OCI-LY1 (cell line): ENCODE results near the gene NECTIN1.

Experiments used
- H2AFZ ChIP-seq: fragments of 200-600 bp; sonication (generic), shearing (Covaris generic); 2 replicates; pipeline ENCODE4 v1.6.0; 2014; ENCODE audit warnings: antibody characterized with exemption, mild to moderate bottlenecking, low read length
- H3F3A ChIP-seq: fragments of 200-600 bp; sonication (generic), shearing (Covaris generic); 2 replicates; pipeline ENCODE4 v1.6.0; 2014; ENCODE audit warnings: mild to moderate bottlenecking, antibody characterized with exemption, low read length, moderate library complexity; ENCODE audit not compliant: insufficient read depth
- H3K27ac ChIP-seq: fragments of 200-600 bp; sonication (generic); 2 replicates; pipeline ENCODE4 v1.5.1; 2014; ENCODE audit warnings: low read length, mixed run types, mild to moderate bottlenecking, low read depth; ENCODE audit not compliant: poor library complexity, severe bottlenecking
- H3K27me3 ChIP-seq: fragments of 200-600 bp; sonication (generic); 2 replicates; pipeline ENCODE4 v1.6.0; 2014; ENCODE audit warnings: antibody characterized with exemption, mild to moderate bottlenecking, low read length, moderate library complexity; ENCODE audit not compliant: insufficient read depth
- H3K36me3 ChIP-seq: fragments of 200-600 bp; sonication (generic); 2 replicates; pipeline ENCODE4 v1.6.1; 2014; ENCODE audit warnings: mild to moderate bottlenecking, antibody characterized with exemption, low read length, moderate library complexity, mixed read lengths; ENCODE audit not compliant: insufficient read depth
- H3K4me1 ChIP-seq: fragments of 200-600 bp; sonication (generic); 2 replicates; pipeline ENCODE4 v1.5.1; 2014; ENCODE audit warnings: mild to moderate bottlenecking, low read length, moderate library complexity; ENCODE audit not compliant: insufficient read depth, severe bottlenecking
- H3K4me2 ChIP-seq: fragments of 200-600 bp; sonication (generic), shearing (Covaris generic); 2 replicates; pipeline ENCODE4 v1.6.1; 2014; ENCODE audit warnings: low read length
- H3K4me3 ChIP-seq: fragments of 200-600 bp; sonication (generic); 2 replicates; pipeline ENCODE4 v1.5.1; 2014; ENCODE audit warnings: low read length, low read depth, mild to moderate bottlenecking, mixed read lengths; ENCODE audit not compliant: poor library complexity, severe bottlenecking
- H3K79me2 ChIP-seq: fragments of 200-600 bp; shearing (Covaris generic); 2 replicates; pipeline ENCODE4 v1.6.1; 2016; ENCODE audit warnings: mixed run types, low read length, mixed read lengths; ENCODE audit not compliant: insufficient read depth
- H3K9ac ChIP-seq: fragments of 200-600 bp; sonication (generic), shearing (Covaris generic); 2 replicates; pipeline ENCODE4 v1.6.1; 2014; ENCODE audit warnings: mild to moderate bottlenecking, low read length, mixed read lengths
- H3K9me2 ChIP-seq: fragments of 200-600 bp; sonication (generic), shearing (Covaris generic); 2 replicates; pipeline ENCODE4 v1.6.1; 2014; ENCODE audit warnings: low read depth, mild to moderate bottlenecking, low read length, mixed read lengths
- H3K9me3 ChIP-seq: fragments of 200-600 bp; shearing (Covaris generic); 2 replicates; pipeline ENCODE4 v1.6.1; 2014; ENCODE audit warnings: low read length, mixed read lengths
- H4K20me1 ChIP-seq: fragments of 200-600 bp; sonication (generic), shearing (Covaris generic); 2 replicates; pipeline ENCODE4 v1.6.0; 2016; ENCODE audit warnings: mild to moderate bottlenecking, low read length; ENCODE audit not compliant: insufficient read depth
- EZH2 ChIP-seq: fragments of 200-600 bp; sonication (generic), shearing (Covaris generic); IDR thresholded peaks from 2 replicates; pipeline ENCODE4 v1.8.0; 2017; ENCODE audit warnings: borderline replicate concordance, mixed run types, mild to moderate bottlenecking, antibody characterized with exemption, low read length, moderate library complexity, mixed read lengths
- TF ChIP-seq, protein P1 (sequence below): fragments of 200-600 bp; sonication (generic), shearing (Covaris generic); IDR thresholded peaks from 2 replicates; pipeline ENCODE4 v1.5.1; 2017; ENCODE audit warnings: mild to moderate bottlenecking, antibody characterized with exemption, low read length, moderate library complexity, mixed read lengths

Gene NECTIN1

DNA sequence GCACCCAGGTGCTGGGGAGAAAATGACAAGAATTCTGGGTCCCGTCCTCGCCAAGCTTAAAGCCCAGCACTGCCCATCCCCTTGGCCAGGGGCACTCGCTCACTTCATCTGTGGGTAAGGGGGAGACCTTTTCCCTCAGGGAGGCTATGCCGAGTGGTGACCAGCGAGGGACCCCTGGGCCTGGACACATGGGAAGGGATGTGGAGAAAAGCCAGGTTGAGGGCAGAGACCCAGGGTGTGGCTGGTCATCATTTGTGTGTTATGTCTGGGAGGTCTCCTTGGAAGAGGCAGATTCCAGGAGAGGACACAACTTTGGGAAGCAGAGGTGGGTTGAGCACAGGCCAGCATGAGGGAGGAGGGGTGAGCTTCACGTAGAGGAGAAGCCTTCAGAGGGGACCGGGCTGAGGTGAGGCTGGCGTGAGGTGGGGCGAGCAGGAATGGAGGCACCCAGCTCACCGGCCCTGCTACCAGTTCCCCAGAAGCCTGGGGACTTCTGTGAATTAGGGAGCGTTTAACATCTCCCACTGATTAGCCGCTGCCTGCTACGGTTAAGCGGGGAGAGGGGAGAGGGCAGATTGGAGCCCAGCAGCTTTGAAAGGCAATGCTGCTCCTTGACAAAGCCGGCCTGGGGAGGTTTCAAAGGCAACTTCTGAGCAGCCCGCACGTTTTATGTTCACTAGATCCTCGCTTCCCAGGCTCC is 25.8 kb upstream of the NECTIN1 start:
- no peaks in the 10 kb centered on the region for H3K9me3 ChIP-seq
- H3K36me3 ChIP-seq = no peaks in the 10 kb centered on the region
- H3K4me3 ChIP-seq = no peak overlapping the region
- no peak overlapping the region for H3K9ac ChIP-seq
- no peaks in the 10 kb centered on the region for H4K20me1 ChIP-seq
- H3K79me2 ChIP-seq = no peaks in the 10 kb centered on the region
- H3K4me1 ChIP-seq = no peaks in the 10 kb centered on the region
- H3K27me3 ChIP-seq = no peaks in the 10 kb centered on the region
- no peak for TF ChIP-seq EZH2
- TF ChIP-seq, protein P1, sequence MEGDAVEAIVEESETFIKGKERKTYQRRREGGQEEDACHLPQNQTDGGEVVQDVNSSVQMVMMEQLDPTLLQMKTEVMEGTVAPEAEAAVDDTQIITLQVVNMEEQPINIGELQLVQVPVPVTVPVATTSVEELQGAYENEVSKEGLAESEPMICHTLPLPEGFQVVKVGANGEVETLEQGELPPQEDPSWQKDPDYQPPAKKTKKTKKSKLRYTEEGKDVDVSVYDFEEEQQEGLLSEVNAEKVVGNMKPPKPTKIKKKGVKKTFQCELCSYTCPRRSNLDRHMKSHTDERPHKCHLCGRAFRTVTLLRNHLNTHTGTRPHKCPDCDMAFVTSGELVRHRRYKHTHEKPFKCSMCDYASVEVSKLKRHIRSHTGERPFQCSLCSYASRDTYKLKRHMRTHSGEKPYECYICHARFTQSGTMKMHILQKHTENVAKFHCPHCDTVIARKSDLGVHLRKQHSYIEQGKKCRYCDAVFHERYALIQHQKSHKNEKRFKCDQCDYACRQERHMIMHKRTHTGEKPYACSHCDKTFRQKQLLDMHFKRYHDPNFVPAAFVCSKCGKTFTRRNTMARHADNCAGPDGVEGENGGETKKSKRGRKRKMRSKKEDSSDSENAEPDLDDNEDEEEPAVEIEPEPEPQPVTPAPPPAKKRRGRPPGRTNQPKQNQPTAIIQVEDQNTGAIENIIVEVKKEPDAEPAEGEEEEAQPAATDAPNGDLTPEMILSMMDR = no peak
- H3K4me2 ChIP-seq = no peak overlapping the region
- H3K27ac ChIP-seq = no peak overlapping the region
- H3F3A ChIP-seq = no peaks in the 10 kb centered on the region
- no peak overlapping the region for H2AFZ ChIP-seq
- no peaks in the 10 kb centered on the region for H3K9me2 ChIP-seq

DNA sequence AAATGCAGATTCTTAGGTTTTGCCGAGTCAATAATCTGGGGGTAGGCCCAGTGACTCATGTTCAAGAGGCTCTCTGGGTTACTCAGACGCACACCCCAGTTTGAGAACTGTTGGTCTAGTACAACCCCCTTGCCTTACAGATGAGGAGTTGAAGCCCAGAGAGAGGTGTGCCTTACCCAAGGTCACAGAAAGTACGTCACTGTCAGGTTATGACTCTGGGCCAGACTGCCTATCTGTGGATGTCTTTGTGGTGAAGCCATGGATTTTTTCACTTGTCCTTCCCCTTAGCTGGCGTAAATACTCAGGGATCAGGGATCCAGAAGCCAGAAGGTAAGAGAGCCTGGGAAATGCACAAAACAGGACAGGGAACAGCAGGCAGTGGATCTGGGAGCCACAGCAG is 25.2 kb upstream of the NECTIN1 start:
- H3K9ac ChIP-seq = no peak overlapping the region
- H3K79me2 ChIP-seq = no peaks in the 10 kb centered on the region
- no peaks in the 10 kb centered on the region for H3K36me3 ChIP-seq
- TF ChIP-seq, protein P1 = no peak
- no peak for TF ChIP-seq EZH2
- H3K9me2 ChIP-seq = no peaks in the 10 kb centered on the region
- no peak overlapping the region for H3K4me3 ChIP-seq
- H4K20me1 ChIP-seq = no peaks in the 10 kb centered on the region
- no peaks in the 10 kb centered on the region for H3F3A ChIP-seq
- H3K4me1 ChIP-seq = no peaks in the 10 kb centered on the region
- no peaks in the 10 kb centered on the region for H3K27me3 ChIP-seq
- no peaks in the 10 kb centered on the region for H3K9me3 ChIP-seq
- H3K4me2 ChIP-seq = no peak overlapping the region
- no peak overlapping the region for H2AFZ ChIP-seq
- H3K27ac ChIP-seq = no peak overlapping the region

DNA sequence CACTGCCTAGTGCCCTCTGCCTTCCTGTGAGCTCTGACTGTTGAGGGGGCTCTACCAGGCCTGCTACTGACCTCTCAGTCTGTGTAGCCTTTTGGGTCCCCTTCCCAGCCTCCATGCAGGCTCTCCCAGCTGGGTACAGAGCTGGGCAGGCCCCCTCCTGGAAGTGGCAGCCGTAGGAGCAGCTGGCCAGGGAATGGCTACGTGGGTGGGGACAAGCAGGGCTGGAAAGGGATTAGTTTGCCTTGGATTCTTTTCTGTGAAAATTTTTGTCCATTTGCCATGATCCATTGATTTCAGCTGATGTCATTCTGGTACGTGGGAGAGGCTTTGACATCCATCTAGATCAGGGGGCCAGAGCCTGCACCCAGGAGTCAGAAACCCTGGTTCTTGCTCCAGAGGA is 23.9 kb upstream of the NECTIN1 start:
- H4K20me1 ChIP-seq = no peaks in the 10 kb centered on the region
- no peak overlapping the region for H3K4me3 ChIP-seq
- no peak overlapping the region for H3K4me2 ChIP-seq
- no peaks in the 10 kb centered on the region for H3K4me1 ChIP-seq
- H3K36me3 ChIP-seq = no peaks in the 10 kb centered on the region
- H3K27me3 ChIP-seq = no peaks in the 10 kb centered on the region
- H3K27ac ChIP-seq = no peak overlapping the region
- no peak overlapping the region for H3K9ac ChIP-seq
- H3K79me2 ChIP-seq = no peaks in the 10 kb centered on the region
- no peaks in the 10 kb centered on the region for H3F3A ChIP-seq
- no peaks in the 10 kb centered on the region for H3K9me2 ChIP-seq
- TF ChIP-seq, protein P1 = no peak
- TF ChIP-seq EZH2 = no peak
- no peak overlapping the region for H2AFZ ChIP-seq
- H3K9me3 ChIP-seq = no peaks in the 10 kb centered on the region
